Stomach smooth muscle (tissue), 2 donors: ENCODE data around the gene REV3L.

ENCODE experiments used
- H3K27ac ChIP-seq: one replicate; pipeline ENCODE4 v1.7.0; 2013; ENCODE audit warnings: mild to moderate bottlenecking, low read length, inconsistent platforms
- H3K27me3 ChIP-seq, 2 donors: one replicate each; pipeline ENCODE4 v1.7.0; 2013; ENCODE audit warnings: low read length in 2 of 2; ENCODE audit not compliant: insufficient read depth in 2 of 2, control insufficient read depth in 1 of 2
- H3K36me3 ChIP-seq, 2 donors: one replicate each; pipeline ENCODE4 v1.7.0; 2013; ENCODE audit warnings: low read length in 2 of 2; ENCODE audit not compliant: control insufficient read depth in 2 of 2, insufficient read depth in 2 of 2
- H3K4me1 ChIP-seq: one replicate; pipeline ENCODE4 v1.7.0; 2013; ENCODE audit warnings: low read length; ENCODE audit not compliant: control insufficient read depth, insufficient read depth
- H3K4me3 ChIP-seq, 2 donors: one replicate each; pipeline ENCODE4 v1.7.0; 2013; ENCODE audit warnings: low read length in 2 of 2
- H3K9ac ChIP-seq, 2 donors: one replicate each; pipeline ENCODE4 v1.7.0; 2013; ENCODE audit warnings: low read length in 2 of 2, mild to moderate bottlenecking in 1 of 2
- H3K9me3 ChIP-seq, 2 donors: one replicate each; pipeline ENCODE4 v1.7.0; 2013; ENCODE audit warnings: low read length in 2 of 2; ENCODE audit not compliant: control insufficient read depth in 2 of 2
- donor health status: healthy.
- donor health status: Pancreatic carcinoma.

REV3L gene, protein sequence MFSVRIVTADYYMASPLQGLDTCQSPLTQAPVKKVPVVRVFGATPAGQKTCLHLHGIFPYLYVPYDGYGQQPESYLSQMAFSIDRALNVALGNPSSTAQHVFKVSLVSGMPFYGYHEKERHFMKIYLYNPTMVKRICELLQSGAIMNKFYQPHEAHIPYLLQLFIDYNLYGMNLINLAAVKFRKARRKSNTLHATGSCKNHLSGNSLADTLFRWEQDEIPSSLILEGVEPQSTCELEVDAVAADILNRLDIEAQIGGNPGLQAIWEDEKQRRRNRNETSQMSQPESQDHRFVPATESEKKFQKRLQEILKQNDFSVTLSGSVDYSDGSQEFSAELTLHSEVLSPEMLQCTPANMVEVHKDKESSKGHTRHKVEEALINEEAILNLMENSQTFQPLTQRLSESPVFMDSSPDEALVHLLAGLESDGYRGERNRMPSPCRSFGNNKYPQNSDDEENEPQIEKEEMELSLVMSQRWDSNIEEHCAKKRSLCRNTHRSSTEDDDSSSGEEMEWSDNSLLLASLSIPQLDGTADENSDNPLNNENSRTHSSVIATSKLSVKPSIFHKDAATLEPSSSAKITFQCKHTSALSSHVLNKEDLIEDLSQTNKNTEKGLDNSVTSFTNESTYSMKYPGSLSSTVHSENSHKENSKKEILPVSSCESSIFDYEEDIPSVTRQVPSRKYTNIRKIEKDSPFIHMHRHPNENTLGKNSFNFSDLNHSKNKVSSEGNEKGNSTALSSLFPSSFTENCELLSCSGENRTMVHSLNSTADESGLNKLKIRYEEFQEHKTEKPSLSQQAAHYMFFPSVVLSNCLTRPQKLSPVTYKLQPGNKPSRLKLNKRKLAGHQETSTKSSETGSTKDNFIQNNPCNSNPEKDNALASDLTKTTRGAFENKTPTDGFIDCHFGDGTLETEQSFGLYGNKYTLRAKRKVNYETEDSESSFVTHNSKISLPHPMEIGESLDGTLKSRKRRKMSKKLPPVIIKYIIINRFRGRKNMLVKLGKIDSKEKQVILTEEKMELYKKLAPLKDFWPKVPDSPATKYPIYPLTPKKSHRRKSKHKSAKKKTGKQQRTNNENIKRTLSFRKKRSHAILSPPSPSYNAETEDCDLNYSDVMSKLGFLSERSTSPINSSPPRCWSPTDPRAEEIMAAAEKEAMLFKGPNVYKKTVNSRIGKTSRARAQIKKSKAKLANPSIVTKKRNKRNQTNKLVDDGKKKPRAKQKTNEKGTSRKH (N-terminal part only)

DNA sequence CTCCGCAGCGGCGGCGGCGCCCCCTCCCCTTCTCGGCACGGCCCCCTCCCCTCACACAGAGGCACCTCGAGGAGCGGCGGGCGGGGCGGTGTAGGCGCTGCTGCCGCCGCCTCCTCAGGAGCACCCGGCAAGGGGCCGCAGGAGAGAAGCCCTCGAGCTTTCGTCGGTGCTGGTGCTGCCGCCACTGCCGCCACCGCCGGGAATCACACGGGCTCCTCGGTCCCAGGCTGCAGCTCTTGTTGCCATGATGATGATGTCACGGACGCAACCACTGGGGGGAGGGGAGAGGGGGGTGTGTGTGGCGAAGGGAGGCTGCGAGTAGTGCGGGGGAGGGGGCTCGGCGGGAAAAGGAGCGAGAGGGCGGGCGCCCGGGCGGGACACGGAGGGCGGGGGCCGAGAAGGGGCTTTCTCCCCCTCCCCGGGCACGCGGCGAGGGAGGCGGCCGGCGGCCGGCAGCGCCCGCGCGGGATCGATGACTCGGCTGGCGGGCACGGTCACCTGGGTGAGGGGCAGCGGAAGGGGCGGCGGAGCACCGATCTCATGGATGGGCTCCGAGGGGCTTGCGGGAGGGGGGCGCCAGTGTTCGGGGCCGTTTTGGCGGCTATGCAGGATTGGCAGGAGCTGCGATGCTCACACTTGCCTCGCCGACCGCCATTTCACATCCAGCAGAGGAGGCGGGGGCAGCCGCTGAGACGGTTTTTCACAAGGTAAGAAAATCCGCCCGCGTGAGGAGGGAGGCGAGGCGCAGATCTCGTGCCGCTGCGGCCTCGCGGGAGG lies at the start of gene REV3L:
REV3L (minus strand) TSS at position 260 of the 777 bp plus-strand sequence. CDS start 330 bp downstream, outside the sequence.
- no peaks in the 10 kb centered on the region for H3K36me3 ChIP-seq
- peak within 1 kb of the TSS; percentile 88 to 92 for H3K9ac ChIP-seq
- H3K27me3 ChIP-seq: no peaks in the 10 kb centered on the region
- H3K27ac ChIP-seq: peak within 1 kb of the TSS; percentile 98
- H3K4me3 ChIP-seq: peak within 1 kb of the TSS; percentile 88 to 91
- peaks cover 0 to 3% of the 10 kb centered on the region in 2 donors for H3K9me3 ChIP-seq
- peaks cover 6% of the 10 kb centered on the region for H3K4me1 ChIP-seq

DNA sequence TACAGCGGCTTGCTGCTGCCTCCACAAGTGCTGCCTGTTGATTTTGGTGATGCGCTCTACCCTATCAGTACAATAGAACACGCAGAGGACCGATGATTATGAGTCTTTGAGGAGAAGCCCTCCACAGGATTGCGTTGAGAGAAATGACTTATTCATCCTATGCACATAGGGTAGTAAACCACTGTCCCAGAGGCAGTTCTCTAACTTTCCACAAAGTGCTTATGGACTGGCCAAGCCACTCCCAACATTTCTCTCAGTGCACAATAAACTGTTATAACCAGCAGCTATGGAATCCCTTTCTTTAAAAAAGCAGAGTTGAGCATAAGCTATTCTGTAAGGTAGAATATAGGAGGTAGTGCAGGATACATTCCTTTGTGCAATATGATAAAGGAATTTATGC lies 48.2 kb upstream of the REV3L start:
- no peaks in the 10 kb centered on the region for H3K27me3 ChIP-seq
- no peak overlapping the region for H3K9ac ChIP-seq
- H3K4me3 ChIP-seq: no peak overlapping the region
- H3K27ac ChIP-seq: no peak overlapping the region
- H3K9me3 ChIP-seq: no peaks in the 10 kb centered on the region
- peaks cover 4% of the 10 kb centered on the region for H3K4me1 ChIP-seq
- H3K36me3 ChIP-seq: no peaks in the 10 kb centered on the region

DNA sequence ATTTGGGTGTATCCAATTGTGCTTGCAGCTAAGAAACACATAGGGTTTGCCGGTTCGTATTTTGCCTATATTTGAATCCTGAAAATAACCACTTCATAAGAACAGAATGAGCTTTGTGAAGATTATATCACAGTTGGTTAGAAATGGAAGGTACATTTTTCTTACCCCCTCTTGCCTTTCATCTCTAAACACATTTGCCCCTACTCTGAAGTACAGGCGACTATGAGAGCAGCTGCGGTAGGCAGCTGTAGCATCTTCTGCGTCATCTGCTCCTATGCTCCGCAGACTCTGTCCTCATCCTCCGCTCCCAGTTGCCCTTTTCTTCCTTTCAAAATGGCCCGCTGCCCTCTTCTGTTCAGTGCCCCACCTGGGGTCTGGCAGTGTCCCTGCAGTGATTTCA lies 47.6 kb upstream of the REV3L start:
- no peak overlapping the region for H3K4me3 ChIP-seq
- H3K36me3 ChIP-seq: no peaks in the 10 kb centered on the region
- no peaks in the 10 kb centered on the region for H3K9me3 ChIP-seq
- peaks cover 4% of the 10 kb centered on the region for H3K4me1 ChIP-seq
- no peak overlapping the region for H3K27ac ChIP-seq
- H3K9ac ChIP-seq: no peak overlapping the region
- H3K27me3 ChIP-seq: no peaks in the 10 kb centered on the region

DNA sequence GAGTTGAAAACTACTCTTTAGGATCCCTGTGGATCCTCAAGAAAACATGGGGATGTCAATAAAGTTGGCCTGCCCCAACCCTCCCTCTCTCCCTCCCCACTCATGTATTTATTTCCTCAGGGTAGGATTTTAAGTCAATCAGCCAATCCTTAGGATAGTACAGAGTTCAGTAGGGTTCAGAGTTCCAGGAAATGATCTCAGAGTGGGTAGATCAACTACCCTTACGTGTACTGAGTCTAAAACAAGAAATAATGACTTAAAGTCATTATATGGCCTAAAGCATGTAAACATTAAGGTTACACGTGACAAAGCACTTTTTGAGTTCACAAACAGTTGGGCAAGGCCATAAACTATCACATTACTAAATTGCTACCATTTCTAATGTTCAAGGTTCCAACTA lies 47.2 kb upstream of the REV3L start:
- Histone ChIP-seq H3K27ac (no peak overlapping the region), H3K9me3 (no peaks in the 10 kb centered on the region), H3K27me3 (no peaks in the 10 kb centered on the region), H3K4me3 (no peak overlapping the region), H3K9ac (no peak overlapping the region), H3K36me3 (no peaks in the 10 kb centered on the region), H3K4me1 (peaks cover 4% of the 10 kb centered on the region)

DNA sequence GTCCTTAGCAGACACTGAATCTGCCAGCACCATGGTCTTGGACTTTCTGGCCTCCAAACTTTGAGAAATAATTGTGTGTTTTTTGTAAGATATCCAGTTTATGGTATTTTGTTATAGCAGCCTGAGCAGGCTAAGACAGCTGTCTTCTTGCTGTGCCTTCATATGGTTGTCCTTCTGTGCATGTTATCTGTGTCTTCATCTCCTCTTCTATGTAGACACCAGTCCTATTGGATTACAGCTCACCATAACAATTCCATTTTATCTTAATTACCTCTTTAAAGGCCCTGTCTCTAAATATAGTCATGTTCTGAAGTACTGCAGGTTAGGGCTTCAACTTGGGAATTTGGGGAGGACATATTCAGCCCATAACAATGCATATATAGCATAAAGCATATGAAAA lies 44.3 kb upstream of the REV3L start:
- Histone ChIP-seq H3K9me3 (no peaks in the 10 kb centered on the region), H3K27me3 (no peaks in the 10 kb centered on the region), H3K4me3 (no peak overlapping the region), H3K9ac (no peak overlapping the region), H3K4me1 (no peaks in the 10 kb centered on the region), H3K27ac (no peak overlapping the region), H3K36me3 (no peaks in the 10 kb centered on the region)

DNA sequence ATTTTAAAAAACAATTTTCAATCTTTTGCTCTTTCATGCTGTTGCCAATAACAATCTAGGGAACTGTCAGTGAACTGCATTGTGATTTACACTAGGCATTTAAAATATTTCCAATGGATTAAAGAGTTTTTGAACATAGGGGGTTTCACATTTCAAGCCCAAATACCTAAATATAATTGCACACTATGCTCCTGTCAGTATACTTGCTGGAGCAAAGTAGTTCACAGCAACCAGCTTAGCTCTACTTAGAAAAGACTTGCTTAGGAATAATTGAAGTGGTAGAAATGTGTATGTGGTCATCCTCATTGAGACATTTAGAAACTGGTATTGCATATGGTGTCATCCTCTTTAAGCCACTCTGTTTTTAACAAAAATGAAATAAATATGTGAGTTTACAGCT lies 41.7 kb upstream of the REV3L start:
- no peak overlapping the region for H3K4me3 ChIP-seq
- H3K27me3 ChIP-seq: no peaks in the 10 kb centered on the region
- no peaks in the 10 kb centered on the region for H3K9me3 ChIP-seq
- H3K27ac ChIP-seq: no peak overlapping the region
- H3K9ac ChIP-seq: no peak overlapping the region
- no peaks in the 10 kb centered on the region for H3K4me1 ChIP-seq
- no peaks in the 10 kb centered on the region for H3K36me3 ChIP-seq

DNA sequence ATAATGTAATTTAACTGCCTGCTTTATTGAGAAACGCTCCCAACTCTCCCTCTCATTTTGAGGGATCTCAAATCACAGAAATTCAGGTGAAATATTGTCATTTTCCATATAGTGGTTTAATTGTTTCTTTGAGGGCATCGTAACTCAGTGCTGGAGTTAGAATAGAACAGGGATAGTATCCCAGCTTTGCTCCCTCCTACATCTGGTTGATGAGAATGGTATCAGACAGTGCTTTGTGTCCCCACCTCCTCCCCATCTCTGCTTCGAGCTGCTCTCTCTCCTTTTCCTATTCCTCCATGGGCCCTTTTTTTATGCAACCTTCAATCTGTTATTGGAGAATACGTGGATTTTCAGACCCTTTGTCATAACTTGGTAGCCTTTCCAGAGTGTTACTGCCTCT lies 41.2 kb upstream of the REV3L start:
- H3K4me3 ChIP-seq: no peak overlapping the region
- no peaks in the 10 kb centered on the region for H3K27me3 ChIP-seq
- H3K27ac ChIP-seq: no peak overlapping the region
- no peaks in the 10 kb centered on the region for H3K9me3 ChIP-seq
- no peak overlapping the region for H3K9ac ChIP-seq
- H3K4me1 ChIP-seq: no peaks in the 10 kb centered on the region
- H3K36me3 ChIP-seq: no peaks in the 10 kb centered on the region

DNA sequence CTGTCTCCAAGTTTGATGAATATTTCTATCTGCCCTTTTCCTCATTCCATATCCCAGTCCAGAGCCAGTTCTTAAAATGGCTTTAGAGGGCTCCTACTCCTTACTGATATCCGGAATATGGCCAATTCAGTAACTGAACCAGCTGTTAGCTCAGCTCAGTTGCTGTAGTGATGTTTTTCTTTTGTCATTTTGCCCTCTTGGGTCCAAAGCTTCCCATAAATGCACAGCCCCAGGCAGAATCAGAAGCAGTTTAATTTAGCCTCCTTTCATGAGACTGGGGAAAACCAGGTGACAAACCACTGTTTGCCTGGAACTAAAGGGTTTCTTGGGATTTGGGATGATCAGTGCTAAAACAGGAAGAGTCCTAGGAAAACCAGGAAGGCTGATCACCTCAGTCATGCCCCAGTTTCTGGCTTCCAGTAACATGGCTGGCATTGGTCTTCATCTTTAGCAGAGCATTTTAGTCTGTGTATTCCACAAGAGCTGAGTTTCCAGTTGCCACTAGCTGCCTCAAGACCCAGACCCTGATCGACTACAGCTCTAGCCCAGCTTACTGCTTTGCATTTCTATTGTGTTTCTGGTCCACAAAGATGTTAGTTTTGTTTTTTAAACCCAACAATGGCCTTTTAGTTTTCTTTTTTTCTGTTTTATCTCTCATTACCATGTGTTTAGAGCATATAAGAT lies 40.6 kb upstream of the REV3L start:
- H3K4me3 ChIP-seq: no peak overlapping the region
- H3K4me1 ChIP-seq: no peaks in the 10 kb centered on the region
- no peaks in the 10 kb centered on the region for H3K27me3 ChIP-seq
- H3K9ac ChIP-seq: peak overlapping the region in 1 of 2 donors; percentile 30
- no peaks in the 10 kb centered on the region for H3K9me3 ChIP-seq
- H3K27ac ChIP-seq: no peak overlapping the region
- no peaks in the 10 kb centered on the region for H3K36me3 ChIP-seq

DNA sequence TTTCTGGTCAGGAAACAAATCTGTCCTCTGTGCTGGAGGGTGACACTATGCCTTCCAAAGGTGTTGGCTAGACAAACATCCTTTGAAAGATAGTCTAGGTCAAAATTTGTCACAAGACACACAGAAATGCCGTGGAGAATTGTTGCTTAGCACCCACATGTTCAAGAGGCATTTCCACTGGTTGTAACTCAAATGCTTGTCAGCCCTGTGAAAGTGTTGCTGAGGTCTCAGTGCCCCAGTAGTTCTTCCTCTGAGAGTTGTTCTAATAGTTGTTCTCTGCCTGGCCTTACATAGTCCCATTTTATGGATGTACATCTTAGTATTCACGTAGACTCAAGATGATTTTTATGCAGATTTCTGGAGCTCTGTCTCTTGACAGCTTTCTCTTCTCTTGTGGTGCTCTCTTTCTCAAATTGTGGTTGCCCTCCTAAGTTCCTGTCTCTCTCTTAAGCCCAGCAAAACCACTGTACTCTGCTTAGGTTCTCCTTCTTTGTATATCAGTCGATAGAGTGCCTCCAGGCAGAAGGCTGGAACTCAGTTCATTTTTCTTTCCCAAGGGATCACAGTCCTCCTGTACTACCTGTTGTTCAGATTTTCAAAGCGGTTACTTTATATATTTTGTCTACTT lies 39.5 kb upstream of the REV3L start:
- no peak overlapping the region for H3K4me3 ChIP-seq
- no peaks in the 10 kb centered on the region for H3K36me3 ChIP-seq
- no peaks in the 10 kb centered on the region for H3K9me3 ChIP-seq
- no peak overlapping the region for H3K27ac ChIP-seq
- no peaks in the 10 kb centered on the region for H3K4me1 ChIP-seq
- no peaks in the 10 kb centered on the region for H3K27me3 ChIP-seq
- no peak overlapping the region for H3K9ac ChIP-seq
